Tibial nerve (tissue), 4 donors: ENCODE measurements around the gene ASIC1.

Source experiments
- EP300 ChIP-seq, 2 donors: sonication (generic); formaldehyde crosslinking; IDR thresholded peaks; one replicate each; pipeline ENCODE4 v1.6.1; 2017; ENCODE audit warnings: antibody characterized with exemption in 2 of 2, mild to moderate bottlenecking in 1 of 2
- POLR2A ChIP-seq, 2 donors: fragments of 450-650 bp; IDR thresholded peaks; one replicate each; pipeline ENCODE4 v1.6.1; 2017; ENCODE audit warnings: antibody characterized with exemption in 2 of 2, mild to moderate bottlenecking in 2 of 2, moderate library complexity in 2 of 2
- TF ChIP-seq, protein P1 (sequence below), 5 experiments: fragments of 200-600 bp in 3 of 5; fragments of 450-650 bp in 2 of 5; sonication (generic) in 3 of 5; IDR thresholded peaks; one replicate each; pipeline ENCODE4 v1.5.1; 2016 to 2019; ENCODE audit warnings: antibody characterized with exemption in 5 of 5, mild to moderate bottlenecking in 3 of 5, moderate library complexity in 2 of 5

DNA sequence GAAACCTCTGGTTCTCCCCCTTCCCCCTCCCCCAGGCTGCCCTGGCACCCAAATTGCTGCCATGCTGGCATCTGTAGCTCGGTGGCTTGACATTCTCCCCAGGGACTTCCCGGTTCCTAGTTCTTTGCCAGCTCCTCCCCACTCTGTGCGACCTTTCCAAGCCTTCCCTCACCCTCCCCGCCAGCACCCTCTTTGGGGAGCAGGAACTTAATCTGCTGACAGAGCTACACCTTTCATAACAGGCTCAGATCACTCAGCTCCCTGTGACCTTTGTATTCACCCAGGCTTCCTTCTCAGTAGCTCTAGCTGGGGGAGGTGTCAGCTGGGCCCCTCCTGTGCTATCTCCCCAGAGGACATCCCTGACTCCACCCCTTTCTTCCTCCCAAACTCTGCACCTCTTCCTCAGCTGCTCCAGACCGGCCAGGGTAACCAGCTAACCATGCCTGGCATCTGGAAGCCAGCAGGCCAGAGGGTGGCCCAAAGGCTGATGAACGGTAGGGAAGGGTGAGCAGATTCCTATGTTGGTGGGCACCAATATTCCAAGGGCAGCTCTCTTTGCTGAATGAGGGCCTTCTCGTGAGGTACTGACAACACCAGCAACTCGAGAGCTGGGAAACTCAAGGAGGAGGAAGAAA is 52.8 kb downstream of the ASIC1 start:
- TF ChIP-seq, protein P1, sequence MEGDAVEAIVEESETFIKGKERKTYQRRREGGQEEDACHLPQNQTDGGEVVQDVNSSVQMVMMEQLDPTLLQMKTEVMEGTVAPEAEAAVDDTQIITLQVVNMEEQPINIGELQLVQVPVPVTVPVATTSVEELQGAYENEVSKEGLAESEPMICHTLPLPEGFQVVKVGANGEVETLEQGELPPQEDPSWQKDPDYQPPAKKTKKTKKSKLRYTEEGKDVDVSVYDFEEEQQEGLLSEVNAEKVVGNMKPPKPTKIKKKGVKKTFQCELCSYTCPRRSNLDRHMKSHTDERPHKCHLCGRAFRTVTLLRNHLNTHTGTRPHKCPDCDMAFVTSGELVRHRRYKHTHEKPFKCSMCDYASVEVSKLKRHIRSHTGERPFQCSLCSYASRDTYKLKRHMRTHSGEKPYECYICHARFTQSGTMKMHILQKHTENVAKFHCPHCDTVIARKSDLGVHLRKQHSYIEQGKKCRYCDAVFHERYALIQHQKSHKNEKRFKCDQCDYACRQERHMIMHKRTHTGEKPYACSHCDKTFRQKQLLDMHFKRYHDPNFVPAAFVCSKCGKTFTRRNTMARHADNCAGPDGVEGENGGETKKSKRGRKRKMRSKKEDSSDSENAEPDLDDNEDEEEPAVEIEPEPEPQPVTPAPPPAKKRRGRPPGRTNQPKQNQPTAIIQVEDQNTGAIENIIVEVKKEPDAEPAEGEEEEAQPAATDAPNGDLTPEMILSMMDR (IDR thresholded peaks at IDR 0.05): no peak
- TF ChIP-seq EP300 (IDR thresholded peaks at IDR 0.05): no peak
- TF ChIP-seq POLR2A (IDR thresholded peaks at IDR 0.05): no peak
